K562 (cell line): ENCODE results near the gene RBM18. TPM values are rescaled to one million over a fixed set of nuclear protein-coding genes. Genes with fewer than 3 reads are reported as not detected.

Experiments
- ATF3 ChIP-seq, 2 experiments: fragments of 450-650 bp in 1 of 2; sonication (generic) in 1 of 2; formaldehyde crosslinking in 1 of 2; IDR thresholded peaks in 1 of 2; conservative IDR thresholded peaks in 1 of 2; 2 replicates each; pipeline versions ENCODE4 v1.6.1 to v1.8.1; 2016 to 2023; ENCODE audit warnings: mild to moderate bottlenecking in 2 of 2, moderate library complexity in 2 of 2, inconsistent platforms in 1 of 2, missing genetic modification reagents in 1 of 2
- FIP1L1 ChIP-seq: fragments of 200-400 bp; formaldehyde crosslinking; IDR thresholded peaks from 2 replicates; pipeline ENCODE4 v1.6.1; 2018; ENCODE audit warnings: mild to moderate bottlenecking, low read depth, low read length; ENCODE audit not compliant: poor library complexity, severe bottlenecking
- GATAD2A ChIP-seq: fragments of 450-650 bp; IDR thresholded peaks from 2 replicates; pipeline ENCODE4 v1.6.1; 2017
- HCFC1 ChIP-seq: IDR thresholded peaks from 2 replicates; pipeline ENCODE4 v1.6.1; 2012; ENCODE audit warnings: low read depth, low read length, improper control_type of control experiment
- MAFK ChIP-seq: IDR thresholded peaks from 2 replicates; pipeline ENCODE4 v1.6.1; 2011; ENCODE audit warnings: low read length, improper control_type of control experiment
- RB1 ChIP-seq: fragments of 450-650 bp; IDR thresholded peaks from 2 replicates; pipeline ENCODE4 v1.6.1; 2017; ENCODE audit warnings: low read depth, mild to moderate bottlenecking
- TEAD1 ChIP-seq, 2 experiments: fragments of 450-650 bp in 1 of 2; sonication (generic) in 1 of 2; formaldehyde crosslinking; IDR thresholded peaks; 2 replicates each; pipeline versions ENCODE4 v1.4.0 to v1.8.0; 2020 to 2022; ENCODE audit warnings: mild to moderate bottlenecking in 2 of 2, missing genetic modification reagents in 1 of 2
- TOE1 ChIP-seq, 2 experiments: fragments of 450-650 bp in 1 of 2; sonication (generic) in 1 of 2; formaldehyde crosslinking in 1 of 2; IDR thresholded peaks; 2 replicates each; pipeline versions ENCODE4 v1.7.1 to v1.8.0; 2016 to 2022; ENCODE audit warnings: borderline replicate concordance in 2 of 2, mild to moderate bottlenecking in 2 of 2, antibody characterized with exemption in 1 of 2, inconsistent platforms in 1 of 2, low read depth in 1 of 2, missing genetic modification reagents in 1 of 2, moderate library complexity in 1 of 2
- ZNF518B ChIP-seq: fragments of 250-450 bp; sonication (Bioruptor Pico); IDR thresholded peaks from 2 replicates; pipeline ENCODE4 v1.5.0; 2021; ENCODE audit warnings: mild to moderate bottlenecking, moderate library complexity
- ZNF75A ChIP-seq: fragments of 450-650 bp; formaldehyde crosslinking; IDR thresholded peaks from 2 replicates; pipeline ENCODE4 v1.4.0; 2020; ENCODE audit warnings: mild to moderate bottlenecking
- polyA plus RNA-seq, 8 experiments: library from polyadenylated mRNA; depleted of rRNA in 4 of 8; stranded (reverse) in 5 of 8; unstranded in 3 of 8; fragments of >200 nt; fragmentation: Nextera tagmentation in 2 of 8; fragmentation: Illumina TruSeq in 1 of 8; extraction: Ambion mirVana in 2 of 8; extraction: Trizol in 1 of 8; gene quantifications; 2 replicates each; pipeline versions ENCODE4 v1.2.1 to v1.2.3, GENCODE V29; 2011 to 2014; ENCODE audit warnings: inconsistent platforms in 1 of 8, missing spikeins in 1 of 8
- total RNA-seq, 7 experiments: library from RNA; depleted of rRNA in 6 of 7; stranded (reverse); fragments of >200 nt in 6 of 7; fragmentation: Illumina TruSeq in 2 of 7; extraction: Trizol in 2 of 7; gene quantifications; 2 replicates each; pipeline versions ENCODE4 v1.2.1 to v1.2.3, GENCODE V29; 2011 to 2021; ENCODE audit warnings: low replicate concordance in 1 of 7

RBM18 gene
- total and polyA plus RNA-seq, 9 of the 15 experiments (the other 6 are each of a cell fraction or from before 2014, with no cell fraction given): 7.9 to 86.3 (median 34.0) TPM

GRCh38 chr9:122263699-122264349 is 816 bp downstream of the RBM18 start (continued):
- TF ChIP-seq ZNF518B (no peak), TOE1 (IDR thresholded peaks at IDR 0.05; ENCODE audit: borderline replicate concordance) (peak; percentile 78; the same call in 1 of the 2 replicates), TOE1 (CRISPR knock-in tag; IDR thresholded peaks at IDR 0.05; ENCODE audit: borderline replicate concordance, low read depth) (no peak), MAFK (no peak), RB1 (no peak), ZNF75A (no peak), ATF3 (IDR thresholded peaks at IDR 0.05) (no peak), ATF3 (CRISPR knock-in tag; conservative IDR thresholded peaks at IDR 0.05) (no peak), GATAD2A (0 out of 2 replicates have a peak, but pooled peaks have one; percentile 3), HCFC1 (no peak), TEAD1 (CRISPR knock-in tag; IDR thresholded peaks at IDR 0.05) (no peak), FIP1L1 (no peak)
